IPS-18c (cell line): Measurements from ENCODE around the gene FAM13C.
"Not testable (repeated sequence)": the region's sequence is repeated elsewhere in the genome, so short reads cannot be mapped to it uniquely, and the experiment has no call there.

ENCODE experiments used
- H3K4me3 ChIP-seq: 2 replicates; pipeline ENCODE4 v1.7.0; 2013; ENCODE audit warnings: low read depth, mild to moderate bottlenecking, low read length, moderate library complexity; ENCODE audit not compliant: insufficient read depth
- H3K9me3 ChIP-seq: one replicate; pipeline ENCODE4 v1.6.1; 2013; ENCODE audit warnings: mild to moderate bottlenecking, low read length, moderate library complexity; ENCODE audit not compliant: control insufficient read depth, insufficient read depth

The FAM13C gene

DNA sequence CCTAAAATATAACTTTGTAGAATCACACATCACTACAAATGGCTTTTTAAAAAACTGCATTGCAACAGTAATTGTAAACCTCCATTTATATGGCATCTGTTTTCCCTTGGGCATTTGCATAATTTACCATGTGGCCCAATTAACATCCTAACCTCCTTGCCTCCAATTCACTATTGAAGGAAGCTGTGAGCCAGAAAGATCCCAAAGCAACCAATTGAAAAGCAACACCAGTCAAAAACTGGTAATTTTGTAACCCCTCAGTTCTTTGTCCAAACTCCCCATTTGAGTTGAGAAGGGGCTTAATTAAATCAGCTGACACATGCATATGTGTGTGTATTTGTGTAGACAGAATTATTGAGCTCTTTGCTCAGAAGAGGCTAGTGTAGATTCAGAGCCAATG is 90.3 kb downstream of the FAM13C start:
- Histone ChIP-seq H3K4me3 (no peak overlapping the region), H3K9me3 (no peaks in the 10 kb centered on the region)

DNA sequence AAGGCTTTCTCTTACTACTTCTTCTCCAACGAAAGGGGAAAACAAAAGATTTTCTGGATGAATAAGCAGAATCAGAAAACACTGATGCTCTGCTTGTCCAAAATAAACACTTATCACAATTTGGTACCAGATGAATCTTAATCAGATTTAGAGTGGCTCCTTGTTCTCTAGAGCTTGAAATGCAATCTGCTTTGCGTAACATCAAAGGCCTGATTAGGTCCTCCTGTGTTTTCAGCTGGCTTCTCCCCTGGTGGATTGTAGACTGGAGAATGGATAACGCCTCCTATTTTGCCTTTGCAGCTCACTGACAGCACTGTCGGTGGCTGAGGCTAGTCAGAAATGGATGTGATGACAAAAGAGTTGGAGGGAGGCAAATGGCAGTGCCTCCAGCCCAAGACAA is 91.2 kb downstream of the FAM13C start:
- no peak overlapping the region for H3K4me3 ChIP-seq
- no peaks in the 10 kb centered on the region for H3K9me3 ChIP-seq

DNA sequence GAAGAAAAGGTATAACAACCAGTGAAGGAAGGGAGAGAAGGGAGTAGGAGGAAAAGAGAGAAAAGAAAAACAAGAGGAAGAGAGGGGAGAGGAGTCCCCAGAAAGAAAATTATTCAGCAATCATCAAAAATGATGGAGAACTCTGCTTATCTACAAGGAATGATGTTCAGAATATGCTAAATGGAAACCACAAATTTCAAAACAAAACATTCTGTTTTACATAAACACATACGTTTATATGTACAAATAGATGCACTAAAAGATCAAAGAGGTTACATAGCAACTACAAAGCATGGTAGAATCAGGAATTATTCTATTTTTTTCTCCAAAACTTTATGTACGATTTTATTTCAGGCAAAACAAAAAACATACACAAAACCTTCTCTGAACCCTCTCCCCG is 91.9 kb downstream of the FAM13C start:
- H3K9me3 ChIP-seq: no peaks in the 10 kb centered on the region

DNA sequence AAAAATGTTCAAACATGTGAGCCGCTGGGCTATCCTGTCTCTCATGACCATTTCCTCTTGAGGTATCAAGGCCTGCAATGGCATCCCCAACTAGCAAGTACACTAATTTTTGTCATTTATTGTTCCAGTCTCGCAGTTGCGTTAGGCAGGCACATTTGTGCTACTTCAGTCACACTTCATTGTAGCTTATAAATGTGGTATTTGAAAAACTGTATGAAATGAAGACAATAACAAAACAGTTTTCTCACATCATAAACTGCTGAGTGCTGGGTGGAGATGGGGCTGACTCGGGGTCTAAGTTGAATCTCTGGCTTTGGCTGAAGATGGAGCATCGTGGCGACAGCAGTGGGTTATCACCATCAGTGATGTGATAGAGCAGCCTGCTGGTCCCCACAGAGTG is 92.7 kb downstream of the FAM13C start:
- H3K9me3 ChIP-seq: no peaks in the 10 kb centered on the region
- no peak overlapping the region for H3K4me3 ChIP-seq

More for the DNA sequence above, 91.9 kb downstream of the FAM13C start:
- no peak overlapping the region for H3K4me3 ChIP-seq

DNA sequence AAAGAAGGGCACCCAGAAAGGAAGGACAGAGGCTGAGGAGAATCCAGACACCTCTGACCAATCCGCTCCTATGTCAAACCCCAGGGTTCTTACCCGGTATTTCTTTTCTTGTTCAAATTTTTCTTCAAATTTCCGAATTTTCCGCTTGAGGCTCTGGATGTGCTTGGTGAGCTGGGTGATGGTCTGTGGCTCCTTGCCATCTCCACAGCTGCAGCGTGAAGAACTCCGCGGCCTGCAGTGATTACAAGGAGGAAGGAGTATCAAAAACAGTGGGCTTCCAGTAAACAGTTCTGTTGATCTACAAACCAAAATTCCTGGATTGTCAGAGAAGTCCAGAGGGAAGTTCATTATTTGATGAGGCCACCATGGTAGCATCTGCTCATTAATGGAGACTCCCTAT is 93.9 kb downstream of the FAM13C start:
- H3K9me3 ChIP-seq: no peaks in the 10 kb centered on the region
- no peak overlapping the region for H3K4me3 ChIP-seq

DNA sequence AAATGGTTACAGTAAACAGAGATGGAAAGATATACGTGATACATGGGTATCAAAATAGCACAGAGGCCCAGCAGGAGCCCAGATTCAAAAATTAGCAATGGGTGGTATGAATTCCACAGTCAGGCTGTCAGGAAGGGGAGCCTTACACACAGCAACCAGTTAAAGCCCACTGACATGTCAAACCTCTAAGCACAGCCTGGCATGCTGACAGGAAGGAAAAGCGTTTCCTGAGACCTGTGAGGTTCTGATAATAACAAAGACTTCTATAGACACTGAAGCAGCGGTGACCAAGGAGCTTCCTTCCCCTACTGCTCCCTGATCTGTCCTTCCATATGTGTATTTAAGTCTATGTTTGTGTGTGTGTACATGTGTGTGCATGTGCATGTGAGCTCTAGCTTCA is 96.0 kb downstream of the FAM13C start:
- Histone ChIP-seq H3K4me3 (no peak overlapping the region), H3K9me3 (no peaks in the 10 kb centered on the region)

DNA sequence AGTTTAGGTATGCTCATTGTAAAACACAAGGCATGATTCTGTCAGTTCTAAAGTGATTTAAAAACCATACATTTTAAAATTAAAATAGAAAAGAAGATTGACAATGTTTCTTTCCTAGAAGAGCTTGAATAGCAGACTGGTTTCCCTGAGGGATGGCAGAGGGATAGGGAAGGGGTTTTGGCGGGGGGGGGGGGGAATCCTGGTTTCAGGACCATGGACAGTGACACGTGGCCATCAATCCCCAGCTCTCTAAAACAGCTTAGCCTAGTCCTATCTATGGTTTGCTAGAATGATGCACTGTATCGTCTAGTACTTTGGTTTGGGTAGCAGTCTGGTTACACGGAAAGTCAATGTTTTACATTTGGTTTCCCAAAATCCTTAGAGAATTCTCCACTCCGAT is 97.2 kb downstream of the FAM13C start:
- Histone ChIP-seq H3K4me3 (no peak overlapping the region), H3K9me3 (no peaks in the 10 kb centered on the region)

DNA sequence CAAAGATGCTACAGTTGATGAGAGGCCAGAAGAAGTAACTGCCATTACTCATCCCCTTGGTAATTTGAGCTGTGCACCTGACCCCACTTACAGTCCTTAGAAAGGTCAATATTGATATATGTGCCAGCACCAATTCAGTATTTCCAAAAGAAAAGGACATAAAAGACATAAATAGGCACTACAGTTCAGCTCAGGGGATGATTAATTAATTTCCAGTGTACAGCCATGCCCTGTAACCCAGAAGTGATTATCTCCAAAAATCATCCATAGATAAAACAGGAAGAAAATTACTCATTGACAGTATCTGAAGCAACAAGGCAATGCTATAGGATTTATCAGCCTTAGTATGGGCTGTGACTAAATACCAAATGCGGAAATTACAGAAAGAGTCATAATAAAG is 103.5 kb downstream of the FAM13C start:
- Histone ChIP-seq H3K4me3 (no peak overlapping the region), H3K9me3 (no peaks in the 10 kb centered on the region)

DNA sequence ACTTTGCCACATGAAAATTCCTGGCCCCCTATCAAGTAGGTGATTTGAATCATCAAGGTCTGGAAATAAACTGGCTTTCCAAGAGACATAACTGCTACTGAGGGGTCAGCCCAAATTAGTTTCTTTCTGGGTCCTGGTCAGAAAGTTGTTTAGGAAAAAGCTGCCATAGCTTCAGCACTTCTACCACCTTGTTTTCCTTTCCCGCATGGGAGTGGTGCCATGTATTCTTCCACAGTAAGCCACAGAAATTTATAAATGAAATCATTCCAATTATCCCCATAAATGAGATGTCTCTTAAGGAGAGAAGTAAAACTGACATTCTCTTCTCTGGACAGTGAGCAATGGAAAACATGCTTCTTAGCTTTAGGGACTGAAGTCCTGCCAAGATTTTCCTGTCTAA is 105.1 kb downstream of the FAM13C start:
- Histone ChIP-seq H3K9me3 (no peaks in the 10 kb centered on the region), H3K4me3 (no peak overlapping the region)

DNA sequence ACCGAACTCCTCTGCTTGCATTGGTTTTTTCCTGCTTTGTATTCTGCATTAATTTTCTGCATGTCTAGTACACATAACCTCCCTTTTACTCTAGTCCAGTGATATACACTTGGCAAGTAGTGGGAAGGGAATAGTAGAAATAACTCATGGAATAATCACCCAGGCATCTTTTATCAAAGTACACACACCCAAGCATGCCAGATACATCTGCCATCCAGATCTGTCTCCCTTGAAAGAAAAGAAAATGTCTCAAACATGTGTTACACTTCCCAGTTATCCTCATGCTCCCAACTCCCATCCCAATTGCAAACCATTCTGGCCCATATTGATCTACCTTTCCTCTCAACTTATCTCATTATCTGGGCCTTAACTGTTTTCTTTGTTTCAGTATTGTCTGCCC is 106.9 kb downstream of the FAM13C start:
- Histone ChIP-seq H3K4me3 (no peak overlapping the region), H3K9me3 (no peaks in the 10 kb centered on the region)

DNA sequence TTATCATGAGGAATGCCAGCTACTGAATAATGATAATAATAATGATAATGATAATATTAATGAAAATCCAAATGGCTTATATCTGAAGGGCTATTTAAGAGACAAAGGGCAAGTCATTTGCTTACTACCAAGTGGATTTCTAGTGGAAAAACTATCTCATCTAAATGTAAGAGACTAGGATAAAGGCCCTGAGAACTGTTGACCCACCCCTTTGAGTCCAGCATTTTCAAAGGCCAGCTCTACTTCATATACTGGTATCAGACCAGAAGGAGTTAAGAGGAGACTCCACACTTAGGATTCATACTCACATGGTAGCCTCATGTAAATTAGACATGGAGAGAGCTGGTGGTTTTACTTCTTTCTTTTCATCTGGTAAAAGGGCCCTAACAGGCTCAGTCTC is 109.9 kb downstream of the FAM13C start:
- Histone ChIP-seq H3K9me3 (no peaks in the 10 kb centered on the region), H3K4me3 (no peak overlapping the region)

DNA sequence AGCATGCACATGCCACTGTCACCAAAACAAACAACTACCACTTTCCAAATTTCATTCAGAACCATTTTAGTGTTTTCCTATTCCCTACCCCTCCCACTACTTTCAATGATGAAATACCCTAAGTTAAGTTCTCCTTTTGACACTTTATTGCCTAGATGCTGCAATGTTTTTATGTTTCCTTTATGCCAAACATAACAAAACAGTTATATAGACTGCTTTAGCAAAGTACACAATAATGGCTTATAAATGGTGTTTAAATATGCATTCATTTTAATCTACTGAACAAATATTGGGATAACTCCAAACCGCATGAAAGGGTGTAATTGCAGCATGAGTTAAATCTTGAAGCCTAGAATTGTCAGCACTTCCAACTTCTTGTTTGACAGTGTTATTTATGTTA is 116.7 kb downstream of the FAM13C start:
- Histone ChIP-seq H3K4me3 (no peak overlapping the region), H3K9me3 (no peaks in the 10 kb centered on the region)

DNA sequence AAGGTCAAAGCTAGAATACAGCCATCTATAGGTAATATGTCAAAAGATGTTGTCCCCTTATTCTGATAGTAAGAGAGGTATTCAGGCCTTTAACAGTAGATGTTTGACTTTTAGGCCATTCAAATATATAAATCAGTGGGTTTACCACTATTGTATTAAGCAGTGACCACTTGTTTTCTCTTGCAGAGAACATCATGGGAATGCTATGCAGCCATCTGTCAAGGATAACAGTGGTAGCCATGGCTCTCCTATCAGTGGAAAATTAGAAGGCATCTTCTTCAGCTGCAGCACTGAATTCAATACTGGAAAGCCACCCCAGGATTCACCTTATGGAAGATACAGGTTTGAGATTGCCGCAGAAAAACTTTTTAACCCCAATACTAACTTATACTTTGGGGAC is 117.5 kb downstream of the FAM13C start:
- Histone ChIP-seq H3K4me3 (no peak overlapping the region), H3K9me3 (no peaks in the 10 kb centered on the region)

DNA sequence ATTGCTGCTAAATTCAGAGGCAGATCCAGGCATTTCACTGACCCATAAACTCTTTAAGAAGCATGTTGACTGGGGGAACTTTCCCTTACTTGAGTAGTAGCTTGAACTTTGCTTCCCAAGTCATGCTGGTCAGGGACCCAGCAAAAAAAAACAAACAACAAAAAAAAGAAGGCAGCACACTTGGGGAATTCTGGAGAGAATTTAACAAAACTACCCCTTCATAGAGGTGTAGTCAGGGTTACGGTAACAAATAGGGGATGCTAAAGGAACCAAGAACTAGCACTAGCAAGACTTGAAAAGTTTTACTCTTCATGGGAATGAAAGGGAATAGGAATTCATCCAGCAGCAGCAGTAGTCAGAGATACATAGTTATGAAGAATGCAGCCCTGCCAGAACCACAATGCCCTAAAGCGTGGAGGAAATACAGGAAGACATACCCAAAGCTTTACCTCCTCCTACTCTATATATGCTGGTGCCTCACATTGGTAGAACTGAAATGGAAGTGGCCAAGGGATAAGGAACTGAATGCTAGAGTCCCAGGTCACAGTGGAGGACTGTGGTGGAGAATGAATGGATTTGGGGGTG is 118.6 kb downstream of the FAM13C start:
- H3K9me3 ChIP-seq: no peaks in the 10 kb centered on the region
- no peak overlapping the region for H3K4me3 ChIP-seq

DNA sequence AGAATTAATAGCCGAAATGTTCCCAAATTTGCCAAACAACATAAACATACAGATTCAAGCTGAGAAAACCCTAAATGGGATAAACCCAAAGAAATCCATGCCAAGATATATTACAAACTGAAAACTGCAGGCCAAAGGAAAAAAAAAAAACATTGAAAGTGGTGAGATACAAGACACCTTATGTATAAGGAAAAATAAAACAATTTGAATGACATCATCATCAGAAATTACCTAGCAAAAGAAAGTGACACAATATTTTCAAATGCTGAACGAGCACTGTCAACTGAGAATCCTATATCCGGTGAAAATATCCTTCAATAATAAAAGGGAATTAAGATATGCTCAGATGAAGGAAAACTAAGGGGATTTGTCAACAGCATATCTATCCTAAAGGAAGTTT is 119.4 kb downstream of the FAM13C start:
- no peaks in the 10 kb centered on the region for H3K9me3 ChIP-seq
- no peak overlapping the region for H3K4me3 ChIP-seq

DNA sequence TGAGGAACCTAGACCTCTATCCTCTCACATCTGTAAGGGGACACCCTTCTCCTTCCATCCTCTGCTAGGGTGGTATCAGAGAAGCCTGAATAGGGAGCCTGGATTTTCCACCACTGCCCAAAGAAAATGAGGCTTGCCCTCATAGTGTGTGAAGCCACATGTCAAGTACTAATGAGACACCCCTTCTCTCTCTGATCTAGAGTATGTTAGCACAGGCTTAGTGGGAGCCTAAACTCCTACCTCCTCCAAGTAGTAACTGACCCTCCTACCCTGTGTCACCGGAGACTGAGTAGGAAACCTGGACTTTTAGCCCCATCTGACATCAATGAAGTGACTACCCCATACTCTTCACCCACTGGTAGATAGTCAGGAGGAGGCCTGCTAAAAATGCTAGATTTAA is 120.3 kb downstream of the FAM13C start:
- no peak overlapping the region for H3K4me3 ChIP-seq
- H3K9me3 ChIP-seq: no peaks in the 10 kb centered on the region

DNA sequence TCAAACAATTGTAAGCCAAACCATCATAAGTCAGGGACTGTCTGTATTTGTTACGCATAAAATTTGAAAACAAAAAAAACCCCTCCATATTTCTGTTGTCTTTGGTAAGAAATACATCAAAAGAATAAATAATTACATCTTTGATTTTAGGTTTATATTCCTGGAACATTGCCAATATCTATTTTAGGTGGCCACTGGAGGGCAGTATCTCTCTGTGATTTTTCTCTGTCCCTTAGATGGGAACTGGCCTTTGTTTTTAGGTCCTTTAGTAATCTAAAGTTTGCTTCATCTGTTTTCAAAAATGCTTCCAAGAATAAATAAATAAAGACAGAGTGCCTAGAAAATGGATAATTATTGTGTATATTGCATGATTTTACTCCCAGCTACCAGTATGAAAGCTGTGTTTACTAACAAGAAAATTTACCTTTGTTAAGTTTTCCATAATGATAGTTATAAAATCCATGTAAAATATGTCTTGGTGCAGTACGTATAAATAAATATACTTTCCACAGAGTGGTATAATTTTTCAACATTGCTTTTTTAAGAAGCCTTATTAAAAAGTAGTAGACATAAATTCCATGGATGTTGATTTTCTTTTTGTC is 121.7 kb downstream of the FAM13C start:
- no peak overlapping the region for H3K4me3 ChIP-seq

DNA sequence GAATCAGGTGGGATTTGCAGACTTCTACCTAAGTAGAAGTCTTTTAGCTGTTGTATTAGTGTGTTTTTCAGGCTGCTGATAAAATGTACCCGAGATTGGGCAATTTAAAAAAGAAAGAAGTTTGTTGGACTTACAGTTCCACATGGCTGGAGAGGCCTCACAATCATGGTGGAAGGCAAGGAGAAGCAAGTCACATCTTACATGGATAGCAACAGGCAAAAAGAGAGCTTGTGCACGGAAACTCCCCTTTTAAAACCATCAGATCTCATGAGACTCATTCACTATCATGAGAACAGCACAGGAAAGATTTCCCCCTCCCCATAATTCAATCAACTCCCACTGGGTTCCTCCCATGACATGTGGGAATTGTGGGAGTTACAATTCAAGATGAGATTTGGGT is 123.2 kb downstream of the FAM13C start:
- H3K9me3 ChIP-seq, H3K4me3 ChIP-seq: not testable (repeated sequence)

More for the DNA sequence above, 121.7 kb downstream of the FAM13C start:
- H3K9me3 ChIP-seq: no peaks in the 10 kb centered on the region

DNA sequence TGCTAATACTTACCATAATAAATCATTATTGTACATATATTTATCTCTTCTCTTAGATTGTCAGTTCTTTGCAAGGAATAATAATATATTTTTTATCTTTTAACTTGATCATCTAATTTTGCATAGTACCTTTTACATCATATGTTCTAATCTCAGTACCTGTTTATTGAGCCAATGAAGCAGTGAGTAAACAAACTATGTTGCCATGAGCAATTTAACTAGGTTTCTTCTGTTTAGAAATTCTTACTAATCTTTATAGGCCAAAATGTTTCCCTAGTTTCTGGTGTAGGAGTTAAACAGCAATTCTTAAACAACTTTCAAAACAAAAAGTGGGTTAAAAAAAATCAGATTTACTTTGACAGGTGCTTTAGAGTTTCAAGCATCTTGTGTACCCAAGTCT is 124.6 kb downstream of the FAM13C start:
- H3K9me3 ChIP-seq: no peaks in the 10 kb centered on the region
- no peak overlapping the region for H3K4me3 ChIP-seq
